Measurements from ENCODE around the gene AGTPBP1. TPM values are rescaled to one million over a fixed set of nuclear protein-coding genes. Genes with fewer than 3 reads are reported as not detected.

Gene AGTPBP1
- total and polyA plus RNA-seq, 9 of the 15 experiments (the other 6 are each of a cell fraction or from before 2014, with no cell fraction given): 1.4 to 7.9 (median 4.6) TPM

GRCh38 chr9:85743275-85744128 is 1.7 kb upstream of the AGTPBP1 start (continued):
- no peak for TF ChIP-seq ARID4B (CRISPR knock-in tag; IDR thresholded peaks at IDR 0.05)
- TF ChIP-seq NR2C2 (CRISPR knock-in tag; IDR thresholded peaks at IDR 0.05): no peak
- no peak for TF ChIP-seq NR2C2 (tag; IDR thresholded peaks at IDR 0.05)
- TF ChIP-seq XRCC3 (IDR thresholded peaks at IDR 0.05): no peak

- WGBS (ENCODE audit: insufficient coverage, low coverage, missing lambda C conversion rate): 6% methylated on average over 4 of the region's 4 CpGs
- H3K27ac ChIP-seq (ENCODE audit: extremely low read depth, low read depth, low read length): no peak overlapping the region
- ChIA-PET POLR2A (no interaction called here), CTCF (ENCODE audit: low intra/inter-chr PET ratio) (no interaction called here)
- H3K4me1 ChIP-seq (replicated peaks in 1 of 2; ENCODE audit: control insufficient read depth in 2 of 2, insufficient read depth in 2 of 2, low read length in 2 of 2): peaks cover 6 to 7% of the 10 kb centered on the region in 2 experiments; a peak in 4 of 5 replicates
- peak overlapping the region; percentile 86 for H2AFZ ChIP-seq (ENCODE audit: low read depth, low read length)
- H4K20me1 ChIP-seq (replicated peaks; ENCODE audit: control insufficient read depth, insufficient read depth, low read length): no peaks in the 10 kb centered on the region
- no peak for FAIRE-seq
- DNase-seq (ENCODE audit: extremely low read depth in 1 of 4, low spot score in 3 of 4): no peak
- H3K9me1 ChIP-seq (ENCODE audit: control insufficient read depth, insufficient read depth, low read length): no peaks in the 10 kb centered on the region
- BruUV-seq (replicated peaks): no TSS peak
- peak overlapping the region; percentile 73 for H3K4me3 ChIP-seq
- H3K36me3 ChIP-seq (ENCODE audit: control insufficient read depth, insufficient read depth, low read length): no peaks in the 10 kb centered on the region
- TF ChIP-seq KDM1A (IDR thresholded peaks at IDR 0.05): 0 out of 4 replicates have a peak, but pooled peaks of 1 of the 2 experiments have one; percentile 28
- TF ChIP-seq POLR2B (IDR thresholded peaks at IDR 0.05; ENCODE audit: low read depth, partially characterized antibody): no peak
- peak overlapping the region; percentile 87 for H3K4me2 ChIP-seq (ENCODE audit: insufficient read depth, low read length)
- H3K27me3 ChIP-seq (ENCODE audit: control insufficient read depth in 2 of 2, insufficient read depth in 2 of 2, low read length in 2 of 2): peaks cover 0 to 6% of the 10 kb centered on the region in 2 experiments; a peak in 1 of 5 replicates
- peaks cover 6% of the 10 kb centered on the region; the same call in 2 of the 3 replicates for H3K79me2 ChIP-seq (ENCODE audit: control insufficient read depth, insufficient read depth, low read length)
- no peak overlapping the region for H3K9ac ChIP-seq (ENCODE audit: insufficient read depth in 1 of 2, low read depth in 2 of 2, low read length in 2 of 2)
- intact Hi-C loops (cut with micrococcal nuclease) (no loop called here), in situ Hi-C loops (cut with MboI) (no loop called here)
- H3K9me3 ChIP-seq (replicated peaks; ENCODE audit: control insufficient read depth, insufficient read depth, low read depth, low read length): no peaks in the 10 kb centered on the region
- no peak for ATAC-seq
Observed at GRCh38 chr9:85742597-85742936, 813 bp upstream of the AGTPBP1 start.

Data from K562 (cell line).